ENCODE measurements around the gene TMEM247. TPM values are rescaled to one million over a fixed set of nuclear protein-coding genes. Genes with fewer than 3 reads are reported as not detected.

The TMEM247 gene
- total RNA-seq, 1 donor from 2014 or later: not detected

DNA sequence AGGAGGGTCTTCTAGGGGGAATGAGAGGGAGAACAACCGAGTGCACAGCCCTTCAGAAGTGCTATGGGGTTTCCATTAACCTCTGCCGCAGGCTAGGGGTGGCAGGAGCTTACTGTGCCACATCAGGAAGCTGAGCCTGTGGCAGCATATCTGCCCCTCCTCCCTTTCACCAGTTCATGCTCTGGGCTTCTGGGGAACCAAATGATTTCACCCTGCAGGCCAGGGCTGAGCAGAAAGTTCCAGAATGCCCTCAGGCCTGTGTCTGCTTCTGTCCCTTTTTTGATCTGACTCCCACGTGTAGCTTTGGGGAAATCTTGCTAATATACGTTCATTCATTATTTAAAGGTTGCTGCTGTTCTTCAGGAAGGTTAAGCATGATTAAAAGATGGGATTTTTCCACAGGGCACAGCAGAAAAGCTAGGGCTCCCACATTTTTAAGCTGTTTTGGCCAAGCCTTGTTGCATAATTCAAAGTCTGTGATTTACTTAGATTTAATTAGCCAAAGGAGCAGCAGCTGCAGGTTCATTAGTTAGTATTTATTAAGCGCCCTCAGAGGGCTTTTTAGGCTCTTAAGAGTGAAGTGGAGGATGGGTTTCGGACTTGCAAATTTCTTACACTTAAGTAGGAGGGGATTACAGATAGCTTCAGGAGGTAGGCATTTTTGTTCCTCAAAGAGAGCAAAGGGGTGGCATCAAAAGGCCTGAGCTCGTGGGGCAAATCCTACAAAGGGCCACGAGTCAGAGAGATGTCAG lies 10.2 kb downstream of the TMEM247 start:
- Mint-ChIP-seq H3K4me1 (ENCODE audit: unreplicated experiment) (peaks cover 23% of the 10 kb centered on the region), H3K36me3 (no peaks in the 10 kb centered on the region), H3K4me3 (no peak overlapping the region), H3K9me3 (no peaks in the 10 kb centered on the region), H3K27ac (no peak overlapping the region), H3K27me3 (peaks cover 11% of the 10 kb centered on the region)
- TF ChIP-seq, protein P1, sequence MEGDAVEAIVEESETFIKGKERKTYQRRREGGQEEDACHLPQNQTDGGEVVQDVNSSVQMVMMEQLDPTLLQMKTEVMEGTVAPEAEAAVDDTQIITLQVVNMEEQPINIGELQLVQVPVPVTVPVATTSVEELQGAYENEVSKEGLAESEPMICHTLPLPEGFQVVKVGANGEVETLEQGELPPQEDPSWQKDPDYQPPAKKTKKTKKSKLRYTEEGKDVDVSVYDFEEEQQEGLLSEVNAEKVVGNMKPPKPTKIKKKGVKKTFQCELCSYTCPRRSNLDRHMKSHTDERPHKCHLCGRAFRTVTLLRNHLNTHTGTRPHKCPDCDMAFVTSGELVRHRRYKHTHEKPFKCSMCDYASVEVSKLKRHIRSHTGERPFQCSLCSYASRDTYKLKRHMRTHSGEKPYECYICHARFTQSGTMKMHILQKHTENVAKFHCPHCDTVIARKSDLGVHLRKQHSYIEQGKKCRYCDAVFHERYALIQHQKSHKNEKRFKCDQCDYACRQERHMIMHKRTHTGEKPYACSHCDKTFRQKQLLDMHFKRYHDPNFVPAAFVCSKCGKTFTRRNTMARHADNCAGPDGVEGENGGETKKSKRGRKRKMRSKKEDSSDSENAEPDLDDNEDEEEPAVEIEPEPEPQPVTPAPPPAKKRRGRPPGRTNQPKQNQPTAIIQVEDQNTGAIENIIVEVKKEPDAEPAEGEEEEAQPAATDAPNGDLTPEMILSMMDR (conservative IDR thresholded peaks at IDR 0.05): no peak
- no peak for DNase-seq (ENCODE audit: extremely low spot score, unreplicated experiment)

DNA sequence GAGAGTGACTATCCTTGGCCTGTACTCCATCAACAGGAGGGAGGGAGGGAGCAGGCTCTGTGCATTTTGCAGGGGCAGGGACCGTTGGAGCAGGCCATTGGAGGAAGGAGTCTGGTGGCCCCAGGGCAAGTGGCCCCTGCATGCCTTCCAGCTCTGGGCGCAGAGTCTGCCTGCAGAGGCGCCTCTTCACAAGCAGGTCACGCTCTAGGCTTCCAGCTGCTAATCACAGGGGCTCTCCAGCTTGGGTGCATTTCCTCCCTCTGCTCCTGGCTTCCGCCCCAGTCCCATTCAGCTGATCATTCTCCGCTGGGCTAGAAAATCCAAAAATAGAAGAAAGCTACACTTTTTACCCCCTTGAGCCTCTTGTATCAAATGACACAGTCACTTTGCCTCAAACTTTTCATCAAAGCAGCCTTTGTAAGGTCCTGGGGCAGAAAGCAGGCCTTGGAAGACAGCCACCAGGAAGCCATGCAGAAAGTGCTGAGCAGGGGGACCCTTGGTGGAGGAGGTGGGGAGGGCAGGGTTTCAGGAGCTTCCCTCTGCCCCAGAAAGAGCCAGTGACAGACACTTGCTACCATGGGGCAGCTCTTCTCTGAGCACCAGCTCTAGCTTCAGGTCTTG lies 11.3 kb downstream of the TMEM247 start:
- peaks cover 23% of the 10 kb centered on the region for H3K4me1 Mint-ChIP-seq (ENCODE audit: unreplicated experiment)
- H3K27me3 Mint-ChIP-seq: peaks cover 16% of the 10 kb centered on the region
- H3K27ac Mint-ChIP-seq: no peak overlapping the region
- TF ChIP-seq, protein P1 (conservative IDR thresholded peaks at IDR 0.05): no peak
- no peak overlapping the region for H3K4me3 Mint-ChIP-seq
- DNase-seq (ENCODE audit: extremely low spot score, unreplicated experiment): no peak
- H3K36me3 Mint-ChIP-seq: no peaks in the 10 kb centered on the region
- no peaks in the 10 kb centered on the region for H3K9me3 Mint-ChIP-seq

DNA sequence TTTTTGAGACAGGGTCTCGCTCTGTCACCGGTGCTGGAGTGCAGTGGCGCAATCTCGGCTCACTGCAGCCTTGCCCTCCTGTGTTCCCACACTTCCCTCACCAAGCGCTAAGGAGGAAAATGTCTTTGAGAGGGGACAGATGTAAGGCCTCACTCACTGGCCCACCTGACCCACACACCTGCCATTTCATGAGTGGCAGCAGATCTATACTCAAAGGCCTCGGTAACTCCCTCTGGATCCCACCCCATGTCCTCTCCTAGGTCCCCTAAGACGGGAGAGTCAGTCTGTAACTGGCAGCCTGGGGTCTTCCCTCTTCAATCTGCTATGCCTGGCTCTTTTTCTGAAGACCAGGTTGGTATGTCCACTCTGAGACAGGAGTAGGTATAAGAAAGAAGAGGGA lies 12.9 kb downstream of the TMEM247 start:
- Mint-ChIP-seq H3K36me3 (no peaks in the 10 kb centered on the region), H3K27me3 (peaks cover 23% of the 10 kb centered on the region), H3K9me3 (no peaks in the 10 kb centered on the region), H3K4me1 (ENCODE audit: unreplicated experiment) (peaks cover 23% of the 10 kb centered on the region), H3K4me3 (no peak overlapping the region), H3K27ac (no peak overlapping the region)
- TF ChIP-seq, protein P1 (conservative IDR thresholded peaks at IDR 0.05): no peak
- DNase-seq (ENCODE audit: extremely low spot score, unreplicated experiment): no peak

DNA sequence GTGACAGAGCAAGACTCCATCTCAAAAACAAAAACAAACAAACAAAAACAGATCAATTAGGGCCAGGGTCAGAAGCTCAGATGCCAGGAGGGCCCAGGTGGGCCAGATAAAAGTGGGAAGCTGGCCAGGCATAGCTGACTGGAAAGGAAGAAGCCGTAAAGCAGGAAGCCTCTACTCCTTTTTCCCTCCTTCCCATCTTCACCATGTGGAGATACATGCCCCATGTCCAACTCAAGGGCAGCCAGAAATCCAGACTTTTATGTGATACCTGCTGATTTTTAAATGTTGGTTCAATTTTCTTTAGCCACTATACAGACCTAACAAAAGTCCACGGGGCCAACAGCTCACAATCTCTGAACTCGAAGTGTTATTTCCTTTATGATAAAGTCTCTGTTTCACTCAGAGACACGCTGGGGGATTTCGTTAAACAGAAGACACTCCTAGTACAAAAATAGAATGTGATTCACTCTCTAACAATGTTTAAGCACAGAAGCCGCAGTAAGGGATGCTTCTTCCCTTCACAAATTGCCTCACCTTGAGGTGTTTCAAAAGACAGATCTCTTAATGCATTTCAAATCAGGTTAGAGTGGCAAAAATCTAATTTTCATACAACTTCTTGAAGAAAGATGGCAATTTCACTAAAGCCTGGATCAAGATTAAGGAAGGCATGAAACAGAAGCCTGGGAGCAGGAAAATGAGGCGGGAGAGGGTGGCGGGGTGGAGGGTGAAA lies 14.0 kb downstream of the TMEM247 start:
- Mint-ChIP-seq H3K4me3 (no peak overlapping the region), H3K27me3 (peaks cover 29% of the 10 kb centered on the region), H3K9me3 (no peaks in the 10 kb centered on the region), H3K27ac (peak overlapping the region; percentile 29), H3K36me3 (no peaks in the 10 kb centered on the region), H3K4me1 (ENCODE audit: unreplicated experiment) (peaks cover 27% of the 10 kb centered on the region)
- DNase-seq (ENCODE audit: extremely low spot score, unreplicated experiment): no peak
- TF ChIP-seq, protein P1 (conservative IDR thresholded peaks at IDR 0.05): no peak

DNA sequence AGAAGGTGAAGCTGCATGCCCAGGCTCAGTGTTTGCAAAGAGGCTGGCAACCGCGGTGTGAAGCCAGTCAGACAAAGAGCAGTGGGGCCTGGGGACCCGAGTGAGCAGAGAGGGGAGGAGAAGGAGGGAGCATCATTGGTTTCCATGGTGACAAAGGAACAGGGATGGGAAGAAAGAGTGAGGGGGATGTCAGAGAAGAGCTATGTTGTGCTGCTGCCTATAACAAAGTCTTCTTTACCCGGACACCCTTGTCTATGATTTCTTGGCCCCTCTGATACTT lies 14.5 kb downstream of the TMEM247 start:
- no peak overlapping the region for H3K4me3 Mint-ChIP-seq
- H3K27ac Mint-ChIP-seq: peak overlapping the region; percentile 29
- H3K36me3 Mint-ChIP-seq: no peaks in the 10 kb centered on the region

More for the DNA sequence above, 14.5 kb downstream of the TMEM247 start:
- DNase-seq (ENCODE audit: extremely low spot score, unreplicated experiment): no peak
- H3K9me3 Mint-ChIP-seq: no peaks in the 10 kb centered on the region
- TF ChIP-seq, protein P1 (conservative IDR thresholded peaks at IDR 0.05): no peak
- peaks cover 27% of the 10 kb centered on the region for H3K4me1 Mint-ChIP-seq (ENCODE audit: unreplicated experiment)
- peaks cover 34% of the 10 kb centered on the region for H3K27me3 Mint-ChIP-seq

Data from type B pancreatic cell (in vitro differentiated cells).